ENCODE results near the gene MAB21L1. TPM values are rescaled to one million over a fixed set of nuclear protein-coding genes. Genes with fewer than 3 reads are reported as not detected.

The MAB21L1 gene
- polyA plus RNA-seq, 1 donor from 2014 or later: 0.07 TPM

- no peaks in the 10 kb centered on the region for H4K20me1 ChIP-seq (ENCODE audit: insufficient read depth)
- no peaks in the 10 kb centered on the region for H3K27me3 ChIP-seq (ENCODE audit: insufficient read depth, low read depth, low read length)
- H3K36me3 ChIP-seq (ENCODE audit: insufficient read depth, low read length): no peaks in the 10 kb centered on the region
- no peak overlapping the region for H3K4me2 ChIP-seq (ENCODE audit: low read length)
- H3F3A ChIP-seq (ENCODE audit: insufficient read depth, low read length, poor library complexity, severe bottlenecking): no peaks in the 10 kb centered on the region
- H3K79me2 ChIP-seq (replicated peaks; ENCODE audit: insufficient read depth, low read length): no peaks in the 10 kb centered on the region
- no peaks in the 10 kb centered on the region for H3K9me2 ChIP-seq (ENCODE audit: insufficient read depth, low read length)
- TF ChIP-seq EP300 (conservative IDR thresholded peaks at IDR 0.05; ENCODE audit: poor library complexity, severe bottlenecking) (no peak), SMC3 (conservative IDR thresholded peaks at IDR 0.05; ENCODE audit: poor library complexity) (no peak), POLR2AphosphoS5 (IDR thresholded peaks at IDR 0.05) (no peak), EZH2 (IDR thresholded peaks at IDR 0.05; ENCODE audit: borderline replicate concordance, insufficient read depth, low read length, poor library complexity, severe bottlenecking) (no peak)
- H3K9ac ChIP-seq (ENCODE audit: low read length): no peak overlapping the region
- no peak overlapping the region for H2AFZ ChIP-seq (ENCODE audit: low read depth, low read length)
- H3K27ac ChIP-seq (ENCODE audit: low read length): no peak overlapping the region
- H3K9me3 ChIP-seq (ENCODE audit: low read length): no peaks in the 10 kb centered on the region
- no peak overlapping the region for H3K4me3 ChIP-seq (ENCODE audit: low read length)
Observed at GRCh38 chr13:35457258-35457657, 19.2 kb downstream of the MAB21L1 start.

- H4K20me1 ChIP-seq (ENCODE audit: insufficient read depth): no peaks in the 10 kb centered on the region
- H3K9me3 ChIP-seq (ENCODE audit: low read length): no peaks in the 10 kb centered on the region
- no peak overlapping the region for H3K4me2 ChIP-seq (ENCODE audit: low read length)
- H3K79me2 ChIP-seq (replicated peaks; ENCODE audit: insufficient read depth, low read length): no peaks in the 10 kb centered on the region
- TF ChIP-seq EZH2 (IDR thresholded peaks at IDR 0.05; ENCODE audit: borderline replicate concordance, insufficient read depth, low read length, poor library complexity, severe bottlenecking): no peak
- no peak for TF ChIP-seq EP300 (conservative IDR thresholded peaks at IDR 0.05; ENCODE audit: poor library complexity, severe bottlenecking)
- no peak for TF ChIP-seq CTCF (IDR thresholded peaks at IDR 0.05; ENCODE audit: poor library complexity, severe bottlenecking)
- TF ChIP-seq SMC3 (conservative IDR thresholded peaks at IDR 0.05; ENCODE audit: poor library complexity): no peak
- TF ChIP-seq REST (IDR thresholded peaks at IDR 0.05; ENCODE audit: borderline replicate concordance): no peak
- TF ChIP-seq RAD21 (conservative IDR thresholded peaks at IDR 0.05): no peak
- TF ChIP-seq MXI1 (conservative IDR thresholded peaks at IDR 0.05; ENCODE audit: poor library complexity, severe bottlenecking): no peak
- no peak for TF ChIP-seq TAF1 (IDR thresholded peaks at IDR 0.05; ENCODE audit: low read depth)
- no peak for TF ChIP-seq POLR2AphosphoS5 (IDR thresholded peaks at IDR 0.05)
- no peaks in the 10 kb centered on the region for H3K27me3 ChIP-seq (ENCODE audit: insufficient read depth, low read depth, low read length)
- no peaks in the 10 kb centered on the region for H3F3A ChIP-seq (ENCODE audit: insufficient read depth, low read length, poor library complexity, severe bottlenecking)
- H2AFZ ChIP-seq (ENCODE audit: low read depth, low read length): no peak overlapping the region
- H3K27ac ChIP-seq (ENCODE audit: low read length): no peak overlapping the region
- H3K9me2 ChIP-seq (ENCODE audit: insufficient read depth, low read length): no peaks in the 10 kb centered on the region
- no peak overlapping the region for H3K9ac ChIP-seq (ENCODE audit: low read length)
- no peak overlapping the region for H3K4me3 ChIP-seq (ENCODE audit: low read length)
- no peaks in the 10 kb centered on the region for H3K36me3 ChIP-seq (ENCODE audit: insufficient read depth, low read length)
Observed at GRCh38 chr13:35455022-35455421, 21.5 kb downstream of the MAB21L1 start.

Data from neural cell (in vitro differentiated cells).